ENCODE results near the gene SLPI.

SLPI gene

DNA sequence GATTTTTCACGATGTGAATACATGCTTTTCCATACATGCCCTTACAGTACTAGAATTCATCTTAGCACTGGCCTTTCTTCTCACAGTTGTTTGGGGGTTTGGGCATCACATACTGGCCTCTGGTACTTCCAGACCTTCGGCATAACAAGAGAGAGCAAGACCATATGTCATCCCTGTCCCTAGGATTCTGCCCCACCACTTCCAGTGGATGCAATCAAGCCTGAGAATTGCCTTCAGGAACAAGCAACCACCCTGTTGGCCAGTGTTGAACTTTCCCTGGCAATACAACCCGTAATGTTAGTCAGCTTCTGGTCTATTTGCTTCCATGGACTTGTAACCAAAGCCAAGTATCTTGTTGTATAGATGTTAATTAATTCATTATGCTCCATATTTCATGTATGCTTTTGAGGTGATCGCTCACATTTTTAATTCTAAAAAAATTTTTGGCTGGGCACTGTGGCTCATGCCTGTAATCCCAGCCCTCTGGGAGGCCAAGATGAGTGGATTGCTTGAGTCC, 15.4 kb upstream of the SLPI start:
- no peak for DNase-seq

DNA sequence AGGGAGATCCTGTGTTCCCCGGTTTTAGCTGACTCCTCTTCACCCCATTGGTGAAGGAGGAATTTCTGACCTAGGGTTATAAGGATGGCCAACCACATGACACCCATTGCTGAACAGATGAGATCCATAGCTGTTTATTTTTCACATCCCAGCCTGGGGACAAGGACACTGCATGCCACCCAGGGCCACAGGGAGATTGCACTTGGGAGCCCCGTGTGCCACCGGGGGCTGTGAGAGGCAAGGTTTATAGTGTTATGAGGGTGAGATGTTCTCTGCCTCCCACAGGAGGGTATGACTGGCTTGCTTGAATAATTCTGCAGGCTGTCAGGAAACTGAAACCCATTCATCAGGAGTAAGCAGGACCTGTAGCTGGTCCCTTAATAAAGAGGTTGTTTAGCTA, 14.7 kb upstream of the SLPI start:
- DNase-seq: no peak

DNA sequence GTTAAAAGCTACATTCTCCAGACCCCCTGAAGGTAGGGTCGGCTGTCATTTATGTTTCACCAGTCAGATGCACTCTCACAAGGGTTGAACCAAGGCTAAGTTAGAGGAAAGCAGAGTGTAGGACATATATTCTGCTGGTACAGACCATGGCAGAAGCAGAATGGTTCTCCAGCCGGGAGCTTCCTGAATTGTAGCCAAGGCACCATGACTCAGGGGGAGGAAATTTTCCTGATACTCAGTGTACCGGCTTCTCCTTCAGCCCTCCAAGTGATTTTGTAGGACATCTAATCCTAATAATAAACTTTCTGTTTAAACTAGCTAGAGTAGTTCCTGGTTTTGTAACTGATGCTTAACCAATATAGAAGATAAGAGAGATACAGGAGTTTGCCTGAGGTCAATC, 14.2 kb upstream of the SLPI start:
- no peak for DNase-seq

DNA sequence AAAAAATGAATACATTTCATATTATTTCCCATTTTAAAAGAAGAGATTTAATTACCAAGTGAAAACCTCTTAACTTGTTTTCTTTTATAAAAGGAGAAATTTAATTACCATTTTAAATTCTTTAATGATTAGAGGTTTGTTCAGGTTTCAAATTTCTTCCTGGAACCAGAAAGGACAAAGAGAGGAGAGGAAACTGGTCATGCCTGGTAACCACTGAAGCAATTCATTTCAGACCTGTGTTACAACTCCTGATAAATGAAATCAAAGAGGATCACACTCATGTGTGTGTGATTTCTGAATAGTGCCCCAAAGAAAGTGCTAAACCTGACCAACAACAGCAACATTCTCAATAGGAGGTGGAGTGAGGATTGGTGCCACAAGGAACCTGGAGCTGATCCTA, 12.6 kb upstream of the SLPI start:
- no peak for DNase-seq

DNA sequence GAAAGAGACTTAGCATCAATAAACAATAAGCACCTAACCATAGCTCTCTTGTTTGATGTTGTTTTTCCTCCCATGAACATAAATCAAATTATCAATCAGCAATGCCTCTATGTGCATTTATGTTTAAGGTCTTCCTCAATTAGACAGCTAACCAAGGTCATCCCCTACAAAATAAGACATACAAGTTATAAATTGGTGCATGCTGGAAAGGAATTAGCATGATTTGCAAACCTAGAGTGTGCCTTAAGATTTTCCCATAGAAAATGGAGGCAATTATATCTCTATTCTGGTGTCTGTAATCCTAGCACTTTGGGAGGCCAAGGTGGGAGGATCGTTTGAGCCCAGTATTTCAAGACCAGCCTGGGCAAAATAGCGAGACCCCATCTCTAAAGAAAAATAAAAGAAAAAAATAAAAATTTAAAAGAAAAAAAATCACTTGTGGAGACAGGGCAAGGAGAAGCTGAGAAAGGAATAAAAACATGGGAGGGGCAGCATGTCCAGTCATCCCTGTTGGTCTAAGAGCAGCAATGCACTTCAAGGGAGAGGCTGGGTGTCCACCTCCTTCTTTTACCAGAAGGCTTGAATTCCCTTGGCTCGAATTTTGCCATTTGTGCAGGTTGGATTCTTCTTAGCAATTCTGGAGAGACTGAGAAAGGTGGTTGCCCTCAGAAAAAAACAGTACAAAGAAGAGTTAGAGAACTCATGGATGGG, 9.3 kb upstream of the SLPI start:
- DNase-seq: no peak

DNA sequence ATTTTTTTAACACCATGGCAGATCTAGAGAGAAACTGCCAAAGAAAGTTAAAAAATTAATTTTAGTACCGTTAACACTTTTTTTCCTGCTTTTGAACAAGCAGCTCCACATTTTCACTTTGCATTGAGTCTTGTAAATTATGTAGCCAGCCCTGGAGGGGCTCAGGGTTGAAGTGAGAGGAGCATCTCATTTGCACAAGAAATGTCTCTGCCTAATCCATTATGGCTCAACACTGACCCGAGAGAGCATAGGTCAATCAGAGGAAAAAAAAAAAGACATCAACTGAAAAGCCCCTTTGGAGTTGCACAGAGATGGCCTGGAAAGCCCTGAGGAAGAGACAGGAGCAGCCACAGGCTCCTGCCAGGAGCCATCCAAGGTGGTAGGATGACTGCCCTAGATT, 4.3 kb upstream of the SLPI start:
- no peak for DNase-seq

DNA sequence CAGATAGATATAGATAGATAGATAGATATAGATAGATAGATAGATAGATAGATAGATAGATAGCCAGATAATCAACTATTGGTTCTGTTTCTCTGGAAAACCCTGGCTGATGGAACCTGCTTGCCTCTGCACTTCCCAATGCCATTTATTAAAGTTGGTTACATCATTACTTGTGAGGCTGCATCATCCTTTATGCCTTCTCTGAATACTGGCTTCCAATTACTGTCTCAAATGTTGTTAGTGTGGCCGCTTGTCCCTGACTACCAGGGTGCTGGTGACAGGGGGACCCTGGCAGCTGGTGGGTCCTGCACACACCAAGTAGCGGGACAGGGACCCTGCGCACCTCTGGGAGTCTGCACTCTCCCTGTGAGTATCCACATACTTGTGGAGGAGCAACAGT, 3.9 kb upstream of the SLPI start:
- no peak for DNase-seq

DNA sequence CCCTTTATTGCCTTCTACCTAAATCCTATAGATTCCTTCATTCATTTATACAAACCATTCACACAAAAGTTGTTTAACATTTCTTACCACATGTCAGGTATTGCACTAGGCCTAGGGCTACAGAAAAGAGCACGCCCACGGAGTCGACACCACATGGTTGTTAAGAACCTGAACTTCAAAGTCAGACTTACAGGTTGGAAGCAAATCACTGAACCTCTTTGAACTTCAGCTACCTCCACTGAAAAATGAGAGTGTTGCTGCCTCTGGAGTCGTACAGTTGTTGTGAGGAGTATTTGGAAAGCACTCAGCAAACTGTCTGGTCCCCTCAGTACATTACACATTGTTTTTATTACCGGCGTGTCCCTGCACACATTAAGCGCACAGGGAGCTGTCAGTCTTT, 3.3 kb upstream of the SLPI start:
- no peak for DNase-seq

DNA sequence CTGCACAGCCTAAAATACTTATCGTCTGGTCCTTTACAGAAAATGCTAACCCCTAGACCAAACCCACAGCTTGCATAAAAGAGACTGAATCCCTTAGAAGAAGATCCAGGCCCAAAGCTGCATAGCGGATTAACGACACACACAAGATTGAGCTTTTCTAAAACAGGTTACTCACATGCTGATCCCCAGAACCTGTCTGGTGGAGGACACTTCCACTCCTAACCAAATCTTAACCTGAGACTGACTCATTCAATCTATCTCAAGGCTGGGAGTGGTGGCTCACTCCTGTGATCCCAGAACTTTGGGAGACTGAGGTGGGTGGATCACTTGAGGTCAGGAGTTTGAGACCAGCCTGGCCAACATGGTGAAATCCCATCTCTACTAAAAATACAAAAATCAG, 2.8 kb upstream of the SLPI start:
- no peak for DNase-seq

DNA sequence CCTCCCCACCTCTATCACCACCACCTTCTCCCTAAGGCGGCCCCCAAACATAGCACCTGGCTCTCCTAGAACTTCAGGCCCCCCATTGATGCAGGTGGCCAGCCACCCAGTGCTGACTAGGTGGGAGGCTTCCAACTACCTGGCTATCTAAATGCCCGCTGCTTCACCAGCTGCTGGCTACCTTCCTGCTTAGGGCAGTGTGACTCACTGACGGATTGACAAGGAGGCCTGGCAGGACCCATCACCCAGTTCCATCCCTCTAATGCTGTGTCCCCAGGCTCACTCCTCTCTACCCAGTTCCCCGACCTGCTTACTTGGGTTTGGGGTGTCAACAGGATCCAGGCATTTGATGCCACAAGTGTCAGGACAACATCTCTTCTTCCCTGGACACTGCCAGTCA, 1.1 kb downstream of the SLPI start:
- DNase-seq: no peak

DNA sequence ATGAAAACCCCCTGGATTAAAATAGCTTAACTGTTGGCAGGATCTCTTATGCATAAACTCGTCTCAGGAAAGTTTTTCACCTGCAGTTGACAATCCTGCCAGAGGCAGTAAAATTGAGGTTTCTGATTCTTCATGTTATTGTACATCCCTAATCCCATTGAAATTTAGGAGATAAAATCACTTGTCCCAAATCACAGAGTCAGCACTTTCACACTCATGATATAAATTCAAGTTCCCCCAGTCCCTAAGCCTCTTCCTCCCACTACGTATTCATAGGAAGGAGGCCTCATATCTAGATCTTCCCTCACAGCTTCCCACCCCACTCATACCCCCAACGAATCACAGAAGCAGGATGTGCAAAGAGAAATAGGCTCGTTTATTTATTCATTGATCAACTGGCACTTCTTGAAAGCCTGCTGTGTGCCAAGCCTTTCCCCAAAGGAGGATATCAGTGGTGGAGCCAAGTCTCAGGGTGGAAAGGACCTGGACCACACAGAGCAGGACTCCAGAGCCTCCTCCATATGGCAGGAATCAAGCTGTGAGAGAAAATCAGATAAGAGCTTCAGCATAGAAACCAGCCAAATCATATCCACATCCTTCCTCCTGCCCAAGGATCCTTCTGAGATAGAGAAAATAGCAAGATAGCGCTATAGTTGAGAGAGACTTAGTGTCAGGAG, 2.3 kb downstream of the SLPI start:
- no peak for DNase-seq

DNA sequence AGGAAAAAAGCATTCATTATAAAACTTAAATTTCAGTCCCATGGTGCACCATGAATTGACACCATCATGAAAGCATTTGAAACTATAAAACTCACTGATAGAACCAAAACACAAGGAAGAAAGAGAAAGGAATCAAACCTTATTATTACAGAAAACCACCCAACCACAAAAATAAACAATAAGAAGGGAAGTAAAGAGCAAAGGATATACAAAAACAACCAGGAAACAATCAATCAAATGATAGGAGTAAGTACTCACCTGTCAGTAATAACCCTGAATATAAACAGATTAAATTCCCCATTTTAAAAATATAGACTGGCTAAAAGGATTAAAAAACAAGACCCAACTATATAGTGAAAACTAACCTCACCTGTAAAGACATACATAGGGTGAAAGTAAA, 5.8 kb downstream of the SLPI start:
- DNase-seq: no peak

DNA sequence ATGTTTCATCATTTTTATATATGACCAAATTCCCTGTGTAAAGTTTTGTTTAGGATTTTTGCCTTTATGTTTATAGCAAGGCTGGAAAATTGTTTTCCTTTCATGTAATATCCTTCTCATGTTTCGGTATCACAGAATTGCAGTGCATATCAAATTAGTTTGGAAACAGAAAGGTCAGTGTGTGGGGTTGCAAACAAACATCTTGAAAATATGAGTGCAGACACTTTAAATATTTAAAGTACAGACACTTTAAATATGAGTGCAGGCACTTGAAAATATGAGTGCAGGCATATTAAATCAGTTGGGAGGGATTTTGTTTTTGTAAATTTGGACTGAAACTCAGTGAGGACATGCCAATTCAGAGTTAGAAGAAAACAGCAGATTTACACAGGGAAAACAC, 6.5 kb downstream of the SLPI start:
- DNase-seq: no peak

DNA sequence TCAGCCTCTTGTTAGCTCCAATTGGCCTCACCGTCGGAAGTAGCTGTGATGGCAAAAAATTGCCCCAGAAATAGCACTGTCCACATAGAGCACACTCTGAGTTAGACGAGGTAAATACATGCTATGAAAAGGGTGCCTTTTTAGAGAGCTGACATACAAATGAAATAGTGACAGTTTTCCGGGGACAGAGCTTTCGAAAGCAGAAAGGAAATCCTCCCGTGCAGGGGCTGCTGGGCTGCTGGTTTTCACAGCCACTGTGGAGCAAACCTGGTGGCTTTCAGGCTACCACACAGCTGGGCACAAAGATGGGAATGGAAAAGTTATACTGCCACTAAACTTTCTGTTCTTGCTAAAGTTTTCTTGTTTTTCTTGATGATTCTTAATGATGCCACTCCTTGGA, 8.3 kb downstream of the SLPI start:
- DNase-seq: no peak

DNA sequence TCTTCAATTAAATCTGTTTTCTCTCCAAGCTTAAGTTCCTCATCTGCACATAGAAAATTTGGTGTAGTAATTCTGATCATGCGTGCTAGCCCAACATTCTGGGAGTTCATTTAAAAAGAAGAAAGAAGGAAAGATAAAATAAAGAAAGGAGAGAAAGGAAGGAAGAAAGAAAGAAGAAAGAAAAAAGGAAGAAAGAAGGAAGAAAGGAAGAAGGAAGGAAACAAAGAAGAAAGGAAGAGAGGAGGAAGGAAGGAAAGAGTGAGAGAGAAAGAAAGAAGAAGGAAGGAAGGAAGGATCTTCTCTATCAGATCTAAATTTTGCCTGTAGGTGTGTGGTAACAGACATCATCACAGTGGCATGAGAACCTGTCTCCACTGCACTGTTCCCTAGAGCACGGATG, 16.2 kb downstream of the SLPI start:
- DNase-seq: no peak

DNA sequence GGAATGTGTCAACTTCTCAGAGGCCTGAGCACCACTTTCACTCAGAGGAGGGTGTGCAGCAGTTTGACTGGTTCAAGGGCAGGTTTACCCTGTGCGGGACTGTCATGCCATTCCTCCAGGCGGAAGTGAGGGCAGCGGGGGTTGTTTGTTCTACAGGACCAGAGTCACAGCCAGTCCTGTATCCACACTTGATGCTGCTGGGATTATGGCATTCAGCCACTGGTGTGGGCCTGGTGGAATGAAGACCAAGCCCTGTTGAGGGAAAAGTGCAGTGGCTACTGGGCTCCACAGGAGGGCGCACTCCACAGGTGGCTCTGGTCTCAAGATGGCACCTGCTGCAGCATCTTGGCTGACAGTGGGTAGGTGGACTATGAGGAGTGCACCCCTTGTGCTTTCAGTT, 18.4 kb downstream of the SLPI start:
- DNase-seq: no peak

DNA sequence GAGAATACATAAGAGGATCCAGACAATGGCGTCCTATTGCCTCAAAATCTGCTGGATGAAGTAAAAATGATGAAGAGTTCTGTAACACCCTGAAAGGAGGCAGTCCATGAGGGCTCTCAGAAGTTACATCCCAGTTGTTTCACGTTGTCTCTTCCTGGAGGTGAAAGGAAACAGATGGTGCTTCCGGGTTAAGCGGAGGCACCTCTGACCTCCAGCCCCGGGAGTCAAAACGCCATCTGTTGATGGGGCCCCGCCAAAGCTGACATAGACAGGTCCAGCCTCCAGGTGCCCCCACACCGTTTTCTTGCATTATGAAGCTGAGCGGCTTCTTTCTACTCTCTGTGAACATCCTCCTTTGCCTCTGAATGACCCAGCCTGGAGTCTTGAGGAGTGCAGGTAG, 23.7 kb downstream of the SLPI start:
- no peak for DNase-seq

DNA sequence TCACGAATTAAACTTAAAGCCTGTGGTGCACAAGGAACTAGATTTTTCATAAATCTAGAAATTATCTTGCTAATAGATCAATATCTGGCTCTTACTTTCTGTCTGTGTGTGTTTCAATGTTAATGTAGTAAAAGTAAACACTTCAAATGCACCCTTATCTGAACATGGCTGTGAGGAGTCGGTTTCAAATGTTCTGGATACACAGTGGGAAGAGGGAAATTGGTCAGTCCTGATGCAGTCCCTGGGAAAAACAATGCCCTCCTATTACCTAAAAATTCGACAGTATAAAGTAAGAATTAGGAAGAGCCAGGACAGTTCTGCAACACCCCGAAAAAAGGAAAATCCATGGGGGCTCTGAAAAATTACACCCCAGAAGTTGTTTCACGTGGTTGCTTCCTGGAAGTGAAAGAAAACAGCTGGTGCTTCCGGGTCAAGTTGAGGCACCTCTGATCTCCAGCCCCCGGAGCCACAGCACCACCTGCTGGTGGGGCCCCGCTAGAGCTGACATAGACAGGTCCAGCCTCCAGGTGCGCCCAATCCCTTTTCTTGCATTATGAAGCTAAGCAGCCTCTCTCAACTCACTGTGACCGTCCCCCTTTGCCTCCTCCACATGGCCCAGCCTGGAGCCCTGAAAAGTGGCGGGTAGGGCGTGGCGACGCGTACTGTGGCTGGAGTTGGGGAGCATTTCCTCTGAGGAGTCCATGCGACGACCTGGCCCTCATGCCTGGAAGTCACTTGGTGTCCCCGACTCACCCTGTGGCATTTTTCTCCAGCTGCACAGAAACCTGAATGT, 24.9 kb downstream of the SLPI start:
- DNase-seq: peak; percentile 6

DNA sequence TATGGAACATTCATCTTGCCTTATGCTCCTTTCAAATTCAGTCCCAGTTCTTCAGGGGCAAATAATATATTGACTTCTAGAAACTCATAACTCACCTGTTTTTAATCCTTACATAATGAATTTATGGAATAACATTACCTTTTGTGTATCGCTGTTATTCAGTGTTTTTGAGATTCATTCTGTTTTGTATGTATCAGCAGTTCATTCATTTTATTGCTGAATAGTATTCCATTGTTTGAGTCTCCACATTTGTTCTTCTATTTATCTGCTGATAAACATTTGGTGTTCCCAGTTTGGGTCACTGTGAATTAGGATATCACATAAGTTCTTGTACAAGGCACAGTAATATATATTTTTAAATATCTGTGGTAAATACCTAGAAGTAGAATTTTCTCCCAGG, 28.1 kb downstream of the SLPI start:
- no peak for DNase-seq

DNA sequence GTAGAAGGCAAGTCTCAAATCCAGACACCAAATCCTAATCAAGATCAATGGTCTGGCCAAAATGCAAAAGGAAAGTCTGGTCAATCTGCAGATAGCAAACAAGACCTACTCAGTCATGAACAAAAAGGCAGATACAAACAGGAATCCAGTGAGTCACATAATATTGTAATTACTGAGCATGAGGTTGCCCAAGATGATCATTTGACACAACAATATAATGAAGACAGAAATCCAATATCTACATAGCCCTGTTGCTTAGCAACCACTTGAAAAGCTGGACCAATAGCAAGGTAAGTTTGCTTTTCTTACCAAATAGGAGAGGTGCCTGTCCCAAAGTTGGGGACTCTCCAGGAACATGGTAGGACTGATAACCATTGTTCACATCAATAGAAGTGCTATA, 31.2 kb downstream of the SLPI start:
- DNase-seq: no peak

DNA sequence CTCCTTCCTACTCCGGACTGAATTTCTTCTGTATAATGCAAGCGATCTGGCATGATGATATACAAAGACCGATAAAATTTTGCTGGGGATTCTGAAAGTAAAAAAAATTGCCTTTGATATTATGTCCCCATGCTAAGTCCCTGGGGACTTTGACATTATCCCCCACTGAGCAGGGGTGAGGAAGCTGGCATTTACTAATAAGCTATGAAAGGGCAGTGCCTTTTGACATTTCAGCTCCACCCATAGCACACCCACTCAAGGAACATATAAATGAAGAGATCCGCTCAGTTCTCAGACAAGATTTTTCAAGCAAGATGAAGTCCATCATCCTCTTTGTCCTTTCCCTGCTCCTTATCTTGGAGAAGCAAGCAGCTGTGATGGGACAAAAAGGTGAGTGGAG, 33.3 kb downstream of the SLPI start, which contains the start of gene SEMG2:
Gene SEMG2, plus strand, starts transcription at position 298 of the 400 bp plus-strand sequence. Its CDS starts 17 bp downstream, at position 315.
- no peak for DNase-seq

DNA sequence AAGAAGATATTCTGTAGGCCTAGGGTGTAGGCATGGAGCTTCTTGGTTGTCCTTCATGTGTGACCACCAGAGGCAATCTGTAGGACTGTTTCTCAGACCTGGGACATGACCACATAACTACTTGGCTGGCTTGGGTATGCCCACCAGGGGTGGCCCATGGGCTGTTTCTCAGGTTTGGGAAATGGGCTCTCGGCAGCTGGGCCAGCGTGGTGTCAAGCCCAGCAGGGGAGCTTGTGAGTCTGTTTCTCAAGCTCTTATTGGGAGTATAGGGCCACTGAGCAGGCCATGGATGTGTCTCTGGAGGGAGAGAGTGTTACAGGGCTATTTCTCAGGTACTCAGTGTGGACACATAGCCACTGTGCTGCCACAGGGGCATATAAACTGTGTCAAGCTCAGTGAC, 35.7 kb downstream of the SLPI start:
- no peak for DNase-seq

DNA sequence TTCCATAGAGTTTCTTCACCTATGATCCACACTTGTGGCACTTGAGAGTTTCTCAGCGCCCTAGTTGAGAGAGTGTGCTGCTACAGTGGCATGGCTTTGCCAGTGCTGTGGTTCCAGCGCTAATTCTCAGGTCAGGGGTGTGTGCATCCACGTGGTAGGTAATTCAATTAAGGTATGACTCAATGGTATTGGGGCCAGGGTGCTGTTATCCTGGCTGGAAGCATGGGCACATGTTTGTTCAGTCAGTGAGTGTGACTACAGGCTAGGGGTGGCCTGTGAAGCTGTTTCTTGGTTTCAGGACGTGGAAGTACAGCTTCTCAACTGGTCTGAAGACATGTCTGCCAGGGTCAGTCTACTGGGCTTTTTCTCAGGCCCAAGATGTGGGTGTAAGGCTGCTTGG, 36.2 kb downstream of the SLPI start:
- no peak for DNase-seq

DNA sequence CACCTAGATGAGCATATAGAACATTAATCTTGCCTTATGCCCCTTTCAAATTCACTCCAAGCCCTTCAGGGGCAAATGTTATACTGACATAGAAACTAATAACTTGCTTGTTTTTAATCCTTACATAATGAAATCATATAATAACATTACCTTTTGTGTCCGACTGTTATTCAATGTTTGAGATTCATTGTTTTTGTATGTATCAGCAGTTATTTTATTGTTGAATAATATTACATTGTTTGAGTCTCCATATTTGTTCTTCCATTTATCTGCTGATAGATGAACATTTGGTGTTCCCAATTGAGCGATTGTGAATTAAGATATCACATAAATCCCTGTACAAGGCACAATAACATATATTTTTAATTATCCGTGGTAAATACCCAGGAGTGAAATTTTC, 41.5 kb downstream of the SLPI start:
- DNase-seq: no peak
